ENCODE measurements around the gene GLB1L.

GRCh38 chr2:219251656-219252055, 6.4 kb upstream of the GLB1L start:
- no peak for TF ChIP-seq CTCF (IDR thresholded peaks at IDR 0.05)
- no peak for TF ChIP-seq ZFX (IDR thresholded peaks at IDR 0.05; ENCODE audit: borderline replicate concordance)

All from 22Rv1 (cell line).